Measurements from ENCODE around the gene FAM43B. TPM values are rescaled to one million over a fixed set of nuclear protein-coding genes. Genes with fewer than 3 reads are reported as not detected.

The FAM43B gene
- total RNA-seq, 2 experiments from 2014 or later, result not detected

- no TSS peak for BruUV-seq (replicated peaks)
- H3K4me2 ChIP-seq (ENCODE audit: low read length), result peak overlapping the region; percentile 81
- TF ChIP-seq CTCF (conservative IDR thresholded peaks at IDR 0.05; ENCODE audit: low read length), result no peak
- TF ChIP-seq EZH2phosphoT487 (IDR thresholded peaks at IDR 0.05; ENCODE audit: borderline replicate concordance, low read depth, low read length), result no peak
- no peaks in the 10 kb centered on the region for H3K9me3 ChIP-seq (ENCODE audit: low read length)
- peaks cover 36% of the 10 kb centered on the region for H3K4me1 ChIP-seq (ENCODE audit: insufficient read depth, low read length, poor library complexity, severe bottlenecking)
- no peaks in the 10 kb centered on the region for H4K20me1 ChIP-seq (ENCODE audit: insufficient read depth, low read length)
- peaks cover 19% of the 10 kb centered on the region; the same call in 1 of the 2 replicates for H3K36me3 ChIP-seq (ENCODE audit: insufficient read depth, low read length)
- intact Hi-C loops (cut with micrococcal nuclease; ENCODE audit: unreplicated experiment), result no loop called here
- CTCF ChIA-PET (ENCODE audit: unreplicated experiment), result no interaction called here
- POLR2A ChIA-PET, result interaction anchor here (0.6 kb wide), 1 partner anchor 54 kb away, joined by 3 read pairs; no protein-coding TSS in a partner anchor
- H3K4me3 ChIP-seq (ENCODE audit: low read depth, low read length, poor library complexity, severe bottlenecking), result peak overlapping the region; percentile 97
- H3K79me2 ChIP-seq (ENCODE audit: insufficient read depth, low read depth, low read length), result peaks cover 44% of the 10 kb centered on the region
- no peaks in the 10 kb centered on the region; the same call in 1 of the 2 replicates for H3K9me2 ChIP-seq (ENCODE audit: insufficient read depth, low read length)
- peak overlapping the region; percentile 57 for H3K27ac ChIP-seq (ENCODE audit: low read depth, low read length, poor library complexity, severe bottlenecking)
- no peak for DNase-seq (ENCODE audit: low spot score)
- H2AFZ ChIP-seq (ENCODE audit: low read length), result peak overlapping the region; percentile 94; the same call in 1 of the 2 replicates
Measured at GRCh38 chr1:20507248-20507563, 45.2 kb upstream of the FAM43B start.

- no peaks in the 10 kb centered on the region for H4K20me1 ChIP-seq (ENCODE audit: insufficient read depth, low read length)
- H3K4me1 ChIP-seq (ENCODE audit: insufficient read depth, low read length, poor library complexity, severe bottlenecking), result peaks cover 41% of the 10 kb centered on the region
- peak within 1 kb of the TSS; percentile 97 for H3K4me3 ChIP-seq (ENCODE audit: low read depth, low read length, poor library complexity, severe bottlenecking)
- H3K9me3 ChIP-seq (ENCODE audit: low read length), result no peaks in the 10 kb centered on the region
- intact Hi-C loops (cut with micrococcal nuclease; ENCODE audit: unreplicated experiment), result no loop called here
- H3K36me3 ChIP-seq (ENCODE audit: insufficient read depth, low read length), result peaks cover 17% of the 10 kb centered on the region; the same call in 1 of the 2 replicates
- DNase-seq (ENCODE audit: low spot score), result peak; percentile 92
- H3K79me2 ChIP-seq (ENCODE audit: insufficient read depth, low read depth, low read length), result peaks cover 44% of the 10 kb centered on the region
- ChIA-PET CTCF (ENCODE audit: unreplicated experiment) (interaction anchor here (0.6 kb wide), 1 partner anchor 187 kb away, joined by 3 read pairs; no protein-coding TSS in a partner anchor), POLR2A (interaction anchor here (0.6 to 1.5 kb wide), 4 partner anchors 54 to 295 kb away, joined by 3 to 4 read pairs (median 3); no protein-coding TSS in a partner anchor)
- TF ChIP-seq CTCF (conservative IDR thresholded peaks at IDR 0.05; ENCODE audit: low read length) (no peak), EZH2phosphoT487 (IDR thresholded peaks at IDR 0.05; ENCODE audit: borderline replicate concordance, low read depth, low read length) (no peak)
- no peaks in the 10 kb centered on the region; the same call in 1 of the 2 replicates for H3K9me2 ChIP-seq (ENCODE audit: insufficient read depth, low read length)
- peak within 1 kb of the TSS; percentile 81 for H3K4me2 ChIP-seq (ENCODE audit: low read length)
- H3K27ac ChIP-seq (ENCODE audit: low read depth, low read length, poor library complexity, severe bottlenecking), result peak within 1 kb of the TSS; percentile 57
- H2AFZ ChIP-seq (ENCODE audit: low read length), result peak within 1 kb of the TSS; percentile 94
- TSS peak; percentile 73 for BruUV-seq (replicated peaks)
Measured at GRCh38 chr1:20507564-20508410, 44.6 kb upstream of the FAM43B start, which contains the start of gene MUL1. Gene MUL1, minus strand, starts transcription at chr1:20508151. Its CDS starts 127 bp downstream, at chr1:20508024.

Data from OCI-LY7 (cell line).